H9 (cell line): ENCODE measurements around the gene BRCC3. TPM values are rescaled to one million over a fixed set of nuclear protein-coding genes. Genes with fewer than 3 reads are reported as not detected.
A peak's percentile ranks its signal among the peaks of the same experiment; 100 is the strongest.

ENCODE experiments used
- DNase-seq: peaks from one replicate; pipeline ENCODE4 v3.0.0-alpha.2; 2017
- H2AFZ ChIP-seq: one replicate; pipeline ENCODE4 v1.6.1; 2013; ENCODE audit warnings: mild to moderate bottlenecking, low read length, control low read depth, moderate library complexity
- H2AK5ac ChIP-seq: 2 replicates; pipeline ENCODE4 v1.6.1; 2013; ENCODE audit warnings: low read length, control low read depth, mixed read lengths; ENCODE audit not compliant: insufficient read length
- H2BK120ac ChIP-seq: one replicate; pipeline ENCODE4 v1.6.1; 2013; ENCODE audit warnings: low read depth, mild to moderate bottlenecking, low read length, control low read depth, inconsistent platforms; ENCODE audit not compliant: poor library complexity, severe bottlenecking
- H2BK12ac ChIP-seq: 2 replicates; pipeline ENCODE4 v1.6.1; 2013; ENCODE audit warnings: low read length, control low read depth, mixed read lengths, low read depth; ENCODE audit not compliant: insufficient read length
- H2BK15ac ChIP-seq: 2 replicates; pipeline ENCODE4 v1.6.1; 2013; ENCODE audit warnings: low read depth, low read length, control low read depth
- H2BK20ac ChIP-seq: one replicate; pipeline ENCODE4 v1.6.1; 2013; ENCODE audit warnings: low read depth, mild to moderate bottlenecking, low read length, control low read depth, inconsistent platforms; ENCODE audit not compliant: poor library complexity, severe bottlenecking
- H2BK5ac ChIP-seq: 2 replicates; pipeline ENCODE4 v1.6.1; 2013; ENCODE audit warnings: low read length, control low read depth, mixed read lengths; ENCODE audit not compliant: insufficient read length
- H3K14ac ChIP-seq: 2 replicates; pipeline ENCODE4 v1.6.1; 2013; ENCODE audit warnings: low read length, control low read depth; ENCODE audit not compliant: insufficient read depth
- H3K18ac ChIP-seq: 2 replicates; pipeline ENCODE4 v1.6.1; 2013; ENCODE audit warnings: low read depth, mild to moderate bottlenecking, mixed read lengths, low read length, control low read depth; ENCODE audit not compliant: insufficient read length
- H3K23ac ChIP-seq: 2 replicates; pipeline ENCODE4 v1.6.1; 2013; ENCODE audit warnings: low read length, control low read depth, mixed read lengths, low read depth; ENCODE audit not compliant: insufficient read length
- H3K23me2 ChIP-seq: 2 replicates; pipeline ENCODE4 v1.6.1; 2013; ENCODE audit warnings: low read depth, mild to moderate bottlenecking, mixed read lengths, low read length, control low read depth; ENCODE audit not compliant: insufficient read length, poor library complexity, severe bottlenecking
- H3K27ac ChIP-seq: 2 replicates; pipeline ENCODE4 v1.5.1; 2013; ENCODE audit warnings: low read length, control low read depth, mixed read lengths, low read depth; ENCODE audit not compliant: insufficient read length
- H3K27me3 ChIP-seq: 2 replicates; pipeline ENCODE4 v1.6.1; 2013; ENCODE audit warnings: low read length, control low read depth, inconsistent platforms; ENCODE audit not compliant: insufficient read depth
- H3K4ac ChIP-seq: 2 replicates; pipeline ENCODE4 v1.6.1; 2013; ENCODE audit warnings: low read depth, mild to moderate bottlenecking, control low read depth, inconsistent platforms, low read length, moderate library complexity
- H3K4me1 ChIP-seq: 2 replicates; pipeline ENCODE4 v1.6.1; 2013; ENCODE audit warnings: low read length, control low read depth, inconsistent platforms; ENCODE audit not compliant: insufficient read depth
- H3K4me2 ChIP-seq: 2 replicates; pipeline ENCODE4 v1.6.1; 2013; ENCODE audit warnings: low read length, control low read depth, mixed read lengths; ENCODE audit not compliant: insufficient read length, insufficient read depth
- H3K56ac ChIP-seq: 2 replicates; pipeline ENCODE4 v1.6.1; 2013; ENCODE audit warnings: low read depth, mild to moderate bottlenecking, mixed read lengths, low read length, control low read depth; ENCODE audit not compliant: insufficient read length
- H3K79me1 ChIP-seq: 2 replicates; pipeline ENCODE4 v1.6.1; 2013; ENCODE audit warnings: low read depth, mild to moderate bottlenecking, moderate library complexity, low read length, control low read depth, inconsistent platforms; ENCODE audit not compliant: insufficient read depth, poor library complexity, severe bottlenecking
- H3K79me2 ChIP-seq: 2 replicates; pipeline ENCODE4 v1.6.1; 2013; ENCODE audit warnings: low read length, control low read depth, inconsistent platforms; ENCODE audit not compliant: insufficient read depth
- H3K9ac ChIP-seq: 2 replicates; pipeline ENCODE4 v1.6.1; 2013; ENCODE audit warnings: low read length, control low read depth, mixed read lengths; ENCODE audit not compliant: insufficient read length; ENCODE audit errors: extremely low read depth
- H3K9me3 ChIP-seq: one replicate; pipeline ENCODE4 v1.6.1; 2013; ENCODE audit warnings: low read depth, low read length, inconsistent platforms; ENCODE audit not compliant: control insufficient read depth
- H3T11ph ChIP-seq: one replicate; pipeline ENCODE4 v1.6.1; 2013; ENCODE audit warnings: mild to moderate bottlenecking, low read length, control low read depth, inconsistent platforms
- H4K20me1 ChIP-seq: one replicate; pipeline ENCODE4 v1.6.1; 2013; ENCODE audit not compliant: control insufficient read depth, insufficient read length, insufficient read depth
- H4K5ac ChIP-seq: 2 replicates; pipeline ENCODE4 v1.6.1; 2013; ENCODE audit warnings: low read depth, mild to moderate bottlenecking, mixed read lengths, low read length, control low read depth; ENCODE audit not compliant: insufficient read length
- H4K8ac ChIP-seq: replicated peaks from 2 replicates; pipeline ENCODE4 v1.6.1; 2013; ENCODE audit warnings: low read length, control low read depth, mixed read lengths, low read depth; ENCODE audit not compliant: insufficient read length
- H4K91ac ChIP-seq: 2 replicates; pipeline ENCODE4 v1.6.1; 2013; ENCODE audit warnings: low read depth, mild to moderate bottlenecking, moderate library complexity, mixed read lengths, low read length, control low read depth; ENCODE audit not compliant: insufficient read length
- H3K27ac Mint-ChIP-seq, 3 experiments: 2 replicates in 2 of 3; 3 replicates in 1 of 3; pipeline ENCODE4 v1.8.0; 2020 to 2021; ENCODE audit warnings: mixed read lengths in 3 of 3, mild to moderate bottlenecking in 1 of 3, moderate library complexity in 1 of 3
- H3K27me3 Mint-ChIP-seq: 2 replicates; pipeline ENCODE4 v1.8.0; 2021; ENCODE audit warnings: low read depth, mild to moderate bottlenecking, moderate library complexity, mixed read lengths
- H3K36me3 Mint-ChIP-seq, 3 experiments: 2 replicates in 2 of 3; 3 replicates in 1 of 3; pipeline ENCODE4 v1.8.0; 2020 to 2021; ENCODE audit warnings: low read depth in 3 of 3, mixed read lengths in 3 of 3; ENCODE audit not compliant: insufficient read depth in 1 of 3
- H3K4me1 Mint-ChIP-seq, 2 experiments: 2 replicates each; pipeline ENCODE4 v1.8.0; 2020; ENCODE audit warnings: mixed read lengths in 2 of 2
- H3K4me3 Mint-ChIP-seq, 2 experiments: 2 replicates in 1 of 2; 3 replicates in 1 of 2; pipeline ENCODE4 v1.8.0; 2020 to 2021; ENCODE audit warnings: mild to moderate bottlenecking in 2 of 2, mixed read lengths in 2 of 2, moderate library complexity in 1 of 2
- H3K9me3 Mint-ChIP-seq, 2 experiments: 2 replicates in 1 of 2; 3 replicates in 1 of 2; pipeline ENCODE4 v1.8.0; 2020; ENCODE audit warnings: mild to moderate bottlenecking in 2 of 2, mixed read lengths in 2 of 2, moderate library complexity in 1 of 2
- CTCF ChIP-seq: fragments of 200-600 bp; sonication (generic); conservative IDR thresholded peaks from 3 replicates; pipeline ENCODE4 v1.8.0; 2021; ENCODE audit warnings: antibody characterized with exemption, mild to moderate bottlenecking
- WGBS: extraction: QIAGEN DNeasy Blood & Tissue Kit; methylation state at CpG from one replicate; pipeline ENCODE4 v1.1.7; 2013; ENCODE audit warnings: missing lambda C conversion rate, low lambda C conversion rate, mixed read lengths; ENCODE audit not compliant: insufficient read length; ENCODE audit errors: extremely low coverage; 5-methylcytosine and 5-hydroxymethylcytosine counted together
- total RNA-seq: library from RNA; stranded (reverse); gene quantifications from 2 replicates; pipeline ENCODE4 v1.2.1, GENCODE V29; 2021

BRCC3 gene
- total RNA-seq, 1 experiment from 2014 or later: 27.3 TPM

- no peaks in the 10 kb centered on the region for H3K4me1 ChIP-seq
- H4K20me1 ChIP-seq: no peaks in the 10 kb centered on the region
- no peak overlapping the region for H3T11ph ChIP-seq
- peak; percentile 70 for TF ChIP-seq CTCF
- H3K56ac ChIP-seq: no peak overlapping the region
- peaks cover 8% of the 10 kb centered on the region for H3K9me3 ChIP-seq
- H2AFZ ChIP-seq: no peak overlapping the region
- no peak overlapping the region for H3K4me3 Mint-ChIP-seq
- H2AK5ac ChIP-seq: no peak overlapping the region
- H3K9me3 Mint-ChIP-seq: peaks cover 49 to 63% of the 10 kb centered on the region in 2 experiments
- H2BK120ac ChIP-seq: no peak overlapping the region
- no peaks in the 10 kb centered on the region for H3K4me1 Mint-ChIP-seq
- H4K5ac ChIP-seq: no peak overlapping the region
- no peak overlapping the region for H4K8ac ChIP-seq
- H3K27ac Mint-ChIP-seq: no peak overlapping the region
- no peak overlapping the region for H3K4me2 ChIP-seq
- no peak overlapping the region for H3K4ac ChIP-seq
- H3K18ac ChIP-seq: no peak overlapping the region
- H3K27me3 Mint-ChIP-seq: no peaks in the 10 kb centered on the region
- no CpG with 5 or more reads among the region's 4 CpGs for WGBS
- H3K9ac ChIP-seq: no peak overlapping the region
- no peak overlapping the region for H2BK5ac ChIP-seq
- H3K79me1 ChIP-seq: no peaks in the 10 kb centered on the region
- no peak for DNase-seq
- H2BK20ac ChIP-seq: no peak overlapping the region
- H3K27ac ChIP-seq: no peak overlapping the region
- no peak overlapping the region for H2BK12ac ChIP-seq
- H3K36me3 Mint-ChIP-seq: peaks cover 3 to 39% (median 4%) of the 10 kb centered on the region in 3 experiments; a peak in 5 of 7 replicates
- no peak overlapping the region for H3K14ac ChIP-seq
- no peaks in the 10 kb centered on the region for H3K79me2 ChIP-seq
- no peak overlapping the region for H4K91ac ChIP-seq
- H3K23ac ChIP-seq: no peak overlapping the region
- no peaks in the 10 kb centered on the region for H3K23me2 ChIP-seq
- no peaks in the 10 kb centered on the region for H3K27me3 ChIP-seq
- no peak overlapping the region for H2BK15ac ChIP-seq
These were observed 23.3 kb downstream of the BRCC3 start for GRCh38 chrX:155094468-155095061.
